Hematopoietic multipotent progenitor cell treated with erythropoietin and hydrocortisone succinate and interleukin-3 and kit ligand, for 15 days (in vitro differentiated cells): ENCODE results near the gene NEURL3.

Experiments
- DNase-seq: peaks from one replicate; pipeline ENCODE4 v3.0.0-alpha.2; 2015; ENCODE audit warnings: low spot score

NEURL3 gene

DNA sequence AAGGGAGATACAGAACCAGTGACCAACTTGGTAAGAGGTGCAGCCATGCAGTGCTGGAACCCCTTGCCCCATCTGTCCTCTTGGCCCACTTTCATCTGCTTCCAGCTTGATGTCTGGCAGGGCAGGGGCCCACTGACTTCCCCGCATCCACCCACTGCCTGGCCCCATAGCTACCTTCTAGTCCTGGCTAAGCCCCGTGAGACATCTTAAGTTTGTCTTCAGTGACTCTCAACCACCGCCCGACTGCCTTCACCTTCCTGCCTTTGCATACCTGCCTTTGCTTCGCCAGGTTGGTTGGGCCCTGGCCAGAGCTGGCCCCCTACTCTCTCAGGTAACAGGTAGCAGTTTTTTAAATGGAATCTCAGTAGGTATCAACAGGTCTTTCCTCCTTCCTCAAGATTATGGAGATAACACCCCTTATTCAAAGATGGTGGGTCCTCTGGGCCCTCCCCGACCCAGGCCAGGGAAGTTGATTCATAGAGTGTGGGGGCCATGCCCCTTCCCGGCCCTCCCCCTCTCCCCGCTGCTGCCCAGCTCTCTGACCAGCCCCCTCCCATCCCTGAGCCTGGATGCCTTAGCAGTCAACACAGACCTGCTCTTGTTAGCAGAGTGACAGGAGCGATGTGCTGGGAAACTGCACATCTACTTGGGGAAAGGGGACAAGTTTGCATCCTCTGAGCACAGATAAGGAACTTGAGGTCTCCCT is 34.2 kb upstream of the NEURL3 start:
- DNase-seq, result no peak

DNA sequence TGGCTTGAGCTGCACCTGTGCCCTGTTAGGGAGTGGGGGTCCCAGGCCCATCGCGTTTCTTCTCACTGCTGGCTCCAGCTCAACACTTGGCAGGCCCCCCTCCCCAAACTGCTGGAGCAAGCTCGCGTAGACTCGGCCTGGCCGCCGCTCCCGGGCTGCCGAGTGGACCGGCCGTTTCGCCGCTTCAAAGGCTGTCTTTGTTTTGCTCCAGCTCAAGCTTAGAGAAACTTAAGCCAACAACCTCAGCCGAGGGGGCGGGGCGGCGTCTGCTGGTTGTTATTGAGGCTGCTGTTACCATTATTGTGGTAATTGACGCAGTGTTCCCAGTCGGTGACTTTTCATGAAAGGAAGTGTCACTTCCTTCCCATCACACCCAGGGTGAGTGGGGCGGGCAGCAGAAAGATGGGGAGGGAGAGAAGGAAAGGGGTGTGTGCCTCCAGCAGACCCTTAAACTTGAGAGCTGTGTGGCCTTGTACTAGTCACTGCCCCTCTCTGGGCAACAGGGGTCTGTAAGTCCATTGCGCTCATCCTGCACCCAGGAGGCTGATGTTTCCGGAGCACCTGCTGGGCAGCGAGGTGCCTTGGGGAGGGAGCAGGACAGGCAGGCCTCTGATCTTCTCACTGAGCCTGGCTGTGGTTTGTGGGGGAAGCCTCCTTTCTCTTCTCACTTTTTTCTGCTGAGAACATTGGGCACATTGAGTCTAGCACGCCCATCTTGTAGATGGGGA is 33.5 kb upstream of the NEURL3 start:
- no peak for DNase-seq

DNA sequence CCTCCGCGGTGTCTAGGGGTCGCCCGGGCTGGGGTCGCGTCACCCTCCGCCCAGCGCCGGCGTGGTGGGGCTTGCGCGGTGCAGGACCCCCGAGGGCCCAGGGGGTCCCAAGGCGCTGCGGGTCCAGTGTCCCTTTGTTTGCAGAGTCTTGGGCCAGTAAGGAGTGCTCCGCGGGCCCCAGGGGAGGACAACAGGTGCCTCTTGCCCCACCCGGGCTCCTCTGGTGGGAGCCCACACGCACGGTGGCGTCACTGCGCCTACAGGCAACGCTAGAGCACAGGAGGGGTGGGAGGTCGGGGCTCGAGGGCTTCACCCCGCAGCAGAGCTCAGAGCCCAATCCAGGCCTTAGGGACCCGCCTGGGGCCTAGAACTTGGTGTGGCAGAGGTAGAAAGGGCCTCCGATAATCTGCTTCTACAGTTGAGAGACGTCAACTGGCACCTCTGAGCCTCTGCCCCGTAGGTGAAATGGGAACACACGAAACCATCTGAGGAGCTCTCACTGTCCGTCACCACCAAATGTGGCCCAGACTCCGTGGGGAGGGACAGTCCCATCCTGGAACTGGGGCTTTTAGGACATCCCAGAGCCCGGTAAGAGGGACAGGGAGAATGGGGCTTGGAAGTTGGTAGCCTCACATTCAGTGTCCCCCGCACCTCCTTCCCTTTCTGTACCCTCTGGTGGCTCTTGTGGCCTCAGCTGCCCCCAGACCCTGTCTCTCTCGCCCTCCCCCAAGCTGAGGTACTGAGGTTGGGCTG is 32.8 kb upstream of the NEURL3 start:
- no peak for DNase-seq

DNA sequence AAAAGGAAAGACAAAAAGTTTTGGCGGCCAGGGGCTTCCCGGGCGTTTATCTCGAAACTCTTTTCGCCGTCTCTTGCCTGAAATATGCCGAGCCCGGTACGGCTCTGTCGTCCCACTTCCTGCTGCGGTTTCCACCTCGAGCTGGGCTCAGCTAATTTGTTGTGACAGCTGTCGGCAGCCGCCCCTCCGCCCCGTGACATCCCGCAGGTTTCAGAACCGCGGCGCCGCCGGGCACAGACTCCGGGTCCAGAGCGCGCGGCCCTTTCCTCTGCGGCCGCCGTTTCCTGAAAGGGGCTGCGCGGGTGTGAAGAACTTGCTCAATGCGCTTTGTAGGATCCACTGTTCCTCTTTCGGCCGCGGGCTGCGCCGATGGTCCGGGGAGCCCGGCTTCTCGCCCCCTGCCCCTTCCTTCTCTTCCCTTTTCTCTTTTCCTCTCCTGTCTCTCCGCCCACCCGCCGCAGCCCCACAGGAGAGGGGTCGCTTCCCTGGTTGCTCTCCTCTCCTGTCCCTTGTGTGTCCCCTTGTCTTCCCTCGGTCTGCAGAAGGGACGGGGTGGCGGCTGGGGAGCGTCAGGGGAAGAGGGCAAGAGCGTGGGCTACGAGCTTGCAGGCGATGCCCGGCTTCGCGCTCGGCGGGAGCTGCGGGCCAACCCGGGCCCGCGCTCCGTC is 32.0 kb upstream of the NEURL3 start:
- DNase-seq, result peak; percentile 12

DNA sequence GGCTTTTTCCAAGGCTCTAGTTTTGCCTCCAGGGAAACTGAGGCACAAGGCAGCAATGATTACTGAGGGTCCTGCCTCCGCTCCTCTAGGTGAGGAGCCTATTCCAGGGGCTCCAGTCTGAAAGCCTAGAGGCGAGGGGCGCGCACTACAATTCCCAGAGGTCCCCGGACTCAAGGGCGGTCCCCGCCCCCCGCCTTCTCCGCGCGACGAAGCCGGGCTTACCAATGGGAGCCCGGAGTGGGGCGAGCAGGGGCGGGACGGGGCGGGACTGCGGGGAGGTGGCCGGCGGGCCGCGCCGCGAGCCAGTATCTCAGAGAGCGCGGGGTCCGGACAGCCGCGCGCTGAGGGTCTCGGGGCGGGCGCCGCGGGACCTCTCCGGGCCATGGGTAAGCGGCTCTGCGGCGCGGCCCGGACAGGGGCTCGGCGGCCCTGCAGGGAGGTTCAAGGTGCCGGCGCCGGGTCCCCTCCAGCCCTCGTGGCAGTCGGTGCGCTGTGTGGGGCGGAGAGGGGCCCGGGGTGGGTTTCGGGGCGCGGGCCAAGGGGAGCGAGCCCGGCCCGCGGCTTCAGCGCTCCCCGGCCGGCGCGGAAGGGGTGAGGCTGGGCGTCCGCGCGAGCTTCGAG is 31.4 kb upstream of the NEURL3 start, which contains the start of gene ARID5A:
TSS of gene ARID5A (plus strand) at position 308 of the 621 bp plus-strand sequence. CDS start at position 383, 75 bp downstream.
- DNase-seq, result peak; percentile 77

DNA sequence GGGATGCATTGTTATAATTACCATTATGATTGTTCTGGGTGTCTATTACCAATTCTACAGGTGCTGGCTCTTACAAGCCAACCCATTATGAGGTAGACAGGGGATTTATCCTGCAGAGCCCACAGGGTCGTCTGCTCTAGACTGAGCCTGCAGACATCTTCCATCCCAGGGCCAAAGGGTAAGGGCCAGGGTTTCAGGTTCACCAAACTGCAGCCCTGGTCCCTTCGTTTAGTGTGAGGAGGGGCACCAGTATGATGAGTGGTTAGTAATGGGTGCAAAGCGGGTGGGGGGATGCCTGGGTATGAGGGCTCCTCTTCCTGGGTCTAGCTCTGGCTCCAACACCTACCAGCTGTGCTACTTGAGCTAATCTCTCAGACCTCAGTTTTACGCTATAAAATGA is 30.2 kb upstream of the NEURL3 start:
- no peak for DNase-seq

DNA sequence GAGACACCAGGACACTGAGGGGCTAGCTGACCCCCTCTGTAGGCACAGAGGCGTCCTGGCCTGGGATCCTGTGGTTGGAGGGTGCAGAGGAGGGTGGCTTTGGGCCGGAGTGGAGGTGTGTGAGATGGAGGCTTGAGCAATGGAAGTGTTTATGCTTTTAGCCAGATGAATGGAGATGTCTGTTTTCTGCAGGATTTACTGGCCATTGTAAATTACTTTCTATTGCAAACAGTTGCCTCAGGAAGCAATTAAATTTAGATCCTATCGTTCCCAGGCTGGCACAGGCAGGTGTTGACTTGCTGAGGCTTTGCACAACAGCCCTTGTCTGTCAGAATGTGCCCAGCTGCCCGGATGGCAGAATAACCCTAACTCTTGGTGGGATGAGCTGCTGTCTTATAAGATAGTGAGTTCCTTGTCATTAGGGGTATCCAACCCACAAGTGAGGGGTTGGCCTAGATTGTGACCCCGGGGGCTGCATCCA is 29.6 kb upstream of the NEURL3 start:
- no peak for DNase-seq

DNA sequence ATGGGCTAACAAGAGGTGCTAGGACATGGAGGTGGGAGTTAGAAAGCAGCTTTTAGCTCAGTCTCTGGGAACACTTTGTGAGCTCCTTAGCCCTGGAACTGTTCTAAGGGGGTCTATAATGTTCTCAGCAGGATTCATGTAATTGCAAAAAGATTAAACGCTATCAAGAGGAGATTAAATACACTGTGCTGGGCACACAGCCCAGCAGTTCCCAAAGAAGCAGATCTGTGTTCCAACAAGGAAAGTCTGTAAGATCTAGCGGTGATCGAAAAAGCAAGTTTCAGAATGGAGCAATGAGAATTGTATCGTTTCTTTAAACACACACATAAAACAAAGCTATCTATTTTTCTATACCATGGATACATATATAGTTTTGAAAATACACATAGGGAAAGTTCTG is 29.0 kb upstream of the NEURL3 start:
- no peak for DNase-seq

DNA sequence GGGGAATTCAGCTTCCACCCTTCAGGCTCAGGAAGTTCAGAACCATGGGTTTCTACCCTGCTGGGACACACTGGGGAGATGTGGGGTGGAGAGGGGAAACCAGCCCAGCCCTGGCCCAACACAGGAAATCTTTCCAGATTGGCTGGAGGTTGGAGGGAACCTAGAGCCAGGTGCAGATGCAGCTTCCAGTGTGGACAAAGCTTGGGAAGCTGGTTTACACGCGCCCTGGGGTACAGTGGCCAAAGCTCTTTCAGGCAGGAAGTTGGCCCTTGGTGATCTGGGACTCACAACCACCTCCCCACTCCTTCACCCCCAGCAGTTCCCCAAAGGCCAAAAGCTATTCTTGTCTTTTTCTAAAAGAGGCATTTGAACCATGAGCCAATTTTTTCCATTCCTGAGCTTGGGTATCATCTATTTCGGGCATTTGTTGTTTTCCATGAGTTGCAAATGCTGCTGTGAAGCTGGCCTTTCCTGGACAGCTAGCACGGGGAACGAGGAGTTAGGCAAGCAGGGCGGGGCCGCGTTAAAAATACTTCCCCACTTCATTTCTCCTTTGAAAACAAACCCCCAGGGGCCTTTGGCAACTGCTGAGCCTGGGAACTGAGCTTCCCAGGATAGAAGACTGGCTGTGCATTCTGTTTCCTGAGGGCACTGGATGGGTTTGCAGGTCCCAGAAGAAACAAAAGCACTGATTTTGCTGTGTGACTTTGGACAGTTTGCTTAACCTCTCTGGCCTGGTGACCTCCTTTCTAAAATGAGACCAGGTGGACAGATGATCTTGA is 28.3 kb upstream of the NEURL3 start:
- DNase-seq, result no peak

DNA sequence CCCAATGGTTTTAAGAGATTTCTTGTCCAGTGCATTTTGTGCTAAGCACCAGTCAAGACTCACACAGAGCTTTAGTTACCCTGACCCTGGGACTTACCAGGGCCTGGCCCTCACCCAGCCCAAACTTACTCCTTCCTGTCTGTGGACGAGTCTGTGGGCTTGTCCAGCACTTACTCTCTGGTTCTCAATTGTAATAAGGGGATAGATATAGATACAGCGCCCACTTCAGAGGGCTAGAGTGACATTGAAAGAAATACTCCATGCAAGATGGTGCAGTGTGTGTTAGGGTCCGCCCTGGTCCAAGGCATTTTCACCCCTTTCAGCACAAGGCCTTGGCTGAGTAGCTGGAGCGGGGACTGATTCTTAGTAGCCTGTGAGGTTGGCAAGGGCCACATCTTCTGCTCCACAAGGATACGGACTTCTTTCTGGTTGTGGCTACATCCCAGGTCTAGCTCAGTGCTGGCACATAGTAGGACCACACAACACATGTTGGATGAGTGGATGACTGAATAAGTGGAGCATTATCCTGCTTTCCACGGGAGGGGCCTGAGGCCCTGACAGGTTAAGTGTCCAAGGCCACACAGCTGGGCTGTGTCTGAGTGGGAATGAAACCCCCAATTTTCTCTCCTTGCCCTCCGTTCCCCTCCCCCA is 27.6 kb upstream of the NEURL3 start:
- no peak for DNase-seq

DNA sequence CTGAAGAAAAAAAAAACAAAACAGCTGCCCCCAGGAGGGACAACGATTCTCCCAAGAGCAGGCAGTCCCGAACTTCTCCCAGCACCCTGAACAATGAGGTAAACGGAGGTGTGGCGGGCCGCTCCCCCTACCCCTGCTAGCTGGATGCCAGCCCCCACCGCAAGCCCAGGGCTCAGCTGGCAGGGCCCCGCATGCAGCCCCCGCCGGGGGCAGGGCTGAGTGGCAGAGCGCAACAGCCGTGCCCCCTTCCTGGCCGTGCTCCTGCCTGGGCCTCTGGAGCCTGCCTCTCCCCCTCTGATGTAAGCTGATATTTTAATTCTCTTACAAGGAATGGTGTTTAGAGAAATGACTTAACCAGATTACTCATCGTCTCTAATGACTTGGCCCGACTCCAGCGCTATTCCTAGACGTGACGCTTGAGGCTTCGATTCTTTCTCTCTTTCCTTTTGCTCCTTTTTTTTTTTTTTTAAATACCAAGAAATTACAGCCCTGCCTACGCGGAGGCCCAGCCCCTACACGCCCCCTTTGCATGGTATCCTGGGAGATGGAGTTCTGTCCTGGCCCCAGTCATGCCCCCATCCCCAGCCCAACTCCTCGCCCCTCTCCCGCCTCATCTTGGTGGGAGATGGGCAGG is 26.8 kb upstream of the NEURL3 start:
- DNase-seq, result peak; percentile 81

DNA sequence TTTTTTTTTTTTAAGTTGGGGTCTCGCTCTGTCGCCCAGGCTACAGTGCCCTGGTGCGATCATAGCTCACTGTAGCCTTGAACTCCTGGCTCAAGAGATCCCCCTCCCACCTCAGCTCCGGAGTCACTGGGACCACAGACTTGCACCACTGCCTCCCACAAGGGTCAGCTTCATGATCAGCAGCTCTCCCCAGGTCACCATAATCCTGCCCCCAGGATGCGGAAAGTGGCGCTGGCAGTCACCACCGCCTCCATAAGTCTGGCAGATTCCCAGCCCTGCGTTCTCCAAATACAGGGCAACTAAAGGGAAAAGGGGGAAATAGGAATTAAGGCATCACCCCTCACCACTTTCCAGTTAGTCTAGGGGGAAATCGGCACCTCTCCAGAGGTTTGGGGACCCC is 26.2 kb upstream of the NEURL3 start:
- DNase-seq, result no peak

DNA sequence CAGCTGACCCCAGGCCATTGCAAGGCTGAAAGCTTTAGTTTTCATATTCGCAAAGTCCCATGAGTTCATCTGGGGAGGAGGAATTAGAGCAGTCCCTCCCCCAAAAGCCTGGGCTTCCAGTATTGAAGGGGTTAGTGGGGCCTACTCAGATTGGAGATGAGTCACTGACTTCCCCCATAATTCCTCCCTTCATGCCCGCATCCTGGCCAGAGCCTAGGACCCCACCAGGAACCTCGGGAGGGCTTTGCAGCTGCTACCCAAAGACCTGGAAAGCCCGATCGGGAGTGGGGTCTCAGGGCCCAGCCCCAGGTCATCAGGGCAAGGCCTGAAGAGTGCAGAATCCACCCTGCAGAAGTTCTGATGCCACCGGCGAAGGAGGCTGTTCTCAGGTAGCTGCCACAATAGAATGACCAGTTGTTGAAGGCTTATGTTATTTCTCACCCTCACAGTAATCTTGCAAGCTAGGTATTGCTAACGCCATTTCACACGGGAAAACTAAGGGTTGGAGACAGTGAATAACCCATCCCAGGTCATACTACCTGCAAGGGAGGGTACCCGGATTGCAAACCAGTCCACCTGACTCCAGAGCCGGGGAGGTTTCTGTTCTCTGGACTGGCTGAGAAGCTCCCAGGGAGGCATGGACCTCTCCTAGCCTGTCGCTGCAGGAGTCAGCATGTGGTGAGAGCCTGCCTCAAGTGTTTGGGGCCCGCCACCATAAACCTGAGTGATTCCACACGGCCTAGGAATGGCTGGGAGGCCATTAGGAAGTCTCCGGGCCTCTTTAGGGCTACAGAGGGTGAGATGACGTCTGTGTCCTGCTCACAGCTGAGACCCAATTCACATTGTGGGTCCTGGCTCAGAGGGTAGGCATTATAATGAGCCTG is 25.6 kb upstream of the NEURL3 start:
- DNase-seq, result no peak

DNA sequence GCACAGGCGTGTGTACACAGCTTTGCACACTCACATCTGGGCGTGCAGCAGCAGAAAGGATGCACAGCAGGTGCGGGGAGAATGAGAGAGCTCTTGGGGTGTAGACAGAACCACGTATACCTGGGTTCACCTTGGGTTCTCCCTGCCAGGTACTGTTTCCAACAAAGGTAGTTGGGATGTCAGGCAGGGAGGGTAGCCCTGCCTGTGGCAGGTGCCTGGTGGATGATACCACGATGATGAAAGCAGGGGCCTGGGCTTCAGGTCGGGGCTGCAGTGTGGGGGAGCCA is 24.9 kb upstream of the NEURL3 start:
- no peak for DNase-seq

DNA sequence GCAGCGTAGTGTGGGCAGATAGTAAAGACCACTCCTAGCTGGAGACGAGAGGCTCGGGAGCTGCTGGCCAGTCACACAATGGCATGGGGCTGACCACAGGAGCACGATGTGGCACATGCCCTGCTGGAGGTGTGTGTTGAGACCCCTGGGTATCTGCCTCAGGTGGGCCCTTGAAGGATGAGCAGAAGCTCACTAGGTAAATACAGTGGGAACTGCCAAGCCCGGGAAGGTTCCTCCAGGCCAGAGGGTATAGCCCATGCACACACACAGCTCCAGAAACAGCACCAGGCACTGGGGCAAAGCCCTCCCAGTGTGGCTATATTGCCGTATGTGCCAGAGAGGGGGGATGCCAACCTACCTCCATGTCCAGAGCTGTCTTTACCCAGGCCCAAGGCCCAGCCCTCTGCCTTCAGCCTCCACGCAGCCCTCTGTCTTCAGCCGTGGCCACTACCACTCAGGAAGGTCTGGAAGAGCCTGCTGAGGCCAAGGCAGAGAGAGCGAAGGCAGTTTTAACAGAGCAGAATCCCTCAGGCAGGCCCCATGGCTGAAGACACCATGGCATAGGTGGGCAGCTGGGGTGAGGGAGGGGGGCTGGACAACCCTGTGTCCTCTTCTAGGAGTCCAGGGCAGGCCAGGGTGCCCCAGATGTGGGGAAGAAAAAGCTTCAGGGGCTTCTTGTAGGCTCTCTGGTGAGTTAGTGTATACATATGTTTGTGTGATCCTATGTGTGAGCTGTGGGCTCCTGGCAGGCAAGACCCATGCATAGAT is 24.4 kb upstream of the NEURL3 start:
- no peak for DNase-seq

DNA sequence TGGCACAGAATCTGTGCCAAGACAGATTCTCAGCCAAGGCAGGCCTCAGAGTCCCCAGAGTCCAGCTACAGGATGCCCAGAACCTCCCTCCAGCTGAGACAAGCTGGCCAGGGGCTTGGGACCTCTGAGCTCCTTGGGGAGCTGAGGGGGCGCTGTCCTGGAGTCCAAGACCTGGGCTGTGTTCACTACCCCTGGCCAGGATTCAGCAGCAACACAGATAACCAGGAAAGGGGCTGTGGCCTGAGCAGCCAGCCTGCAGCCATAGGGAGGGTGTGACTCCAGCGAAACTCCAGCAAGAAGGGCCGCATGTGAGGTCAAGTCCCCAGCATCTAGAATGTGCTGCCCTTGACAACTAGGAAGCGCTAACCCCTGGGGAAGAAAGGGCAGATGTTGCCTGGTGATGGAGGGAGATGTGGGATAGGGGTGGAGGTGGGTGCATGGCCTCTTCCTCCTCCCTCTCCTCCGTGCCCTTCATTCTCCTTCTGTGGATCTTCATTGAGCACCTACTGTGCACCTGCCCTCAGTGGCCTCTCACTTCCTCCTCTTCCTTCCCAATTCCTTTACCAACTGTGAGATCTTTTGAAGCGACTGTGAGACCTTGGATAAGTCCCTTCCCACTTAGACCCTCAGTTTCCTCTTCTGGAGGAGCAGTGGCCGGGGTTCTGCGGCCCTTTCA is 23.7 kb upstream of the NEURL3 start:
- no peak for DNase-seq

DNA sequence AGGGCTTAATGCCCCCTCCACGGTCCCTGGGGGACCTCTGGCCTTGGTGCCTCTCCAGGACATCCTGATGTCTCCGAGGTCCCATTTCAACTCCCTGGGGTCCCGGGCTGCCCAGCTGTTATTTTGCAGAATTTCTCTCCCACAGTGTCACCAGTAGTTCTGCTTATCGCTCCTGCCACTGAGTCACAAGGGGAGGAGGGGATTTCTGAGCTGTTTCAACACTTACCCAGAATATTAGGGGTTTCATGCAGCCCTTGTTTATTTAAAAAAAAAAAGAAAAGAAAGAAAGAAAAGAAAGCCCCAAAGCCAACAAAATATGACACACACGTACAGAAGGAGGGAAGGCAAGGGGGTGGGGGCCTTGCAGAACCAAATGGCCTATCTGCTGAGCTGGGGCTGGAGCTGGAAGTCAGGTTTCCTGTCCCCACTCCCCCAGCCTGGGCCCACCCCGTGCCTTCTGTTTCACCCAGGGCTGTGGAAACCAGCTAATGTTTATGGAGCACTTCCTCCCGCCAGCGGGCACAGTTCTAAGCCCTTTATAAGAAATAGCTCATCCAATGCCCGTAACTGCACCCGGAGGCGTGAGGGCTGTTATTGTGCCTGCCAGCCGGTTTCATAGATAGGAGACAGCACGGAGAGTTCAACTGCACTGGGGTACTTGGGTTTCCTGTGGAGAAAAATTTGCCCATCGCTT is 23.0 kb upstream of the NEURL3 start:
- DNase-seq, result peak; percentile 59
